GM18909 (cell line): Measurements from ENCODE around the gene LRFN5.
A peak's percentile ranks its signal among the peaks of the same experiment; 100 is the strongest.
"Not testable (repeated sequence)": the region's sequence is repeated elsewhere in the genome, so short reads cannot be mapped to it uniquely, and the experiment has no call there.

ENCODE experiments used
- ATAC-seq: cut with Tn5 transposase; IDR thresholded peaks from one replicate; pipeline ENCODE4 v1.9.1; 2021; ENCODE audit warnings: mild to moderate bottlenecking; ENCODE audit not compliant: unreplicated experiment, poor library complexity

The LRFN5 gene

GRCh38 chr14:41606532-41607303 is at the start of gene LRFN5:
LRFN5 (plus strand) TSS chr14:41606876.
- peak; percentile 60 for ATAC-seq

- no peak for ATAC-seq
These were observed 48.2 kb upstream of the LRFN5 start for GRCh38 chr14:41558490-41558889.

- not testable (repeated sequence) for ATAC-seq
These were observed 39.8 kb upstream of the LRFN5 start for GRCh38 chr14:41566864-41567263.

DNA sequence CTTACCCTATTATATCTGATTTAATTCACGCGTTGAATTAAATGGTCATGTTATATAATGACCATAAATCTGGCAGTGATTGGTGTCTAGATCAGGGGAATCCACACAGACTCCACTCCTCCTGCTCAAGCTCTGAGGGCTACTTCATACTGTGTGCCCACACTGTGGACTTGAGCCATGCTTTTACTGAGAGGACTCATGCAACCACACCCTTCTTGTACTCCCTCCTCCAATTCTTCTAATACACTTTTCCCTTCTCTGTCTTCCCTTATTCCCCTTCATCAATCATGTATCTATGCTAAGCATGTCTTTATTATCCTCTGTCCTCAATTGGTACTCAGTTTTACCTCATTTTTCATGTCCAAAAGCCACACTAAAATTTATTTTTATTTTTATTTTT is 37.7 kb upstream of the LRFN5 start:
- ATAC-seq, result no peak

GRCh38 chr14:41570415-41571155 is 36.1 kb upstream of the LRFN5 start:
- no peak for ATAC-seq

GRCh38 chr14:41586237-41586636 is 20.4 kb upstream of the LRFN5 start:
- ATAC-seq, result no peak

DNA sequence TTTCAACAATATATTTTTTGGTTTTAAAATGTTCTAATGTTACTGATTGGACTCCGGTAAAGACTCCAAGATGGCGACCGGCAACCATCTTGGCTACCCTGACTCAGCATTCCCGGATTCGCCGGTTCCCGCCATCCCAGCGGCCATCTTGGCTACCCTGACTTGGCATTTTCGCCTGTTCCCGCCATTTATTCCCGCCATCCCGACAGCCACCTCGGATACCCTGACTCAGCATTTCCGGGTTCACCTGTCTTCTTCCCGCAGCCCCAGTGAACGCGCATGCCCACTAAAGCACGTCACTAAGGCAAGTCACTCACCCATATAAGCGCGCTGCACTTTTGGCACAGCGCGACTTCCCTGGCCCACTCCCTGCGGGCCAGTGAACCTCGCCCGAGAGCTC is 9.0 kb upstream of the LRFN5 start:
- no peak for ATAC-seq

DNA sequence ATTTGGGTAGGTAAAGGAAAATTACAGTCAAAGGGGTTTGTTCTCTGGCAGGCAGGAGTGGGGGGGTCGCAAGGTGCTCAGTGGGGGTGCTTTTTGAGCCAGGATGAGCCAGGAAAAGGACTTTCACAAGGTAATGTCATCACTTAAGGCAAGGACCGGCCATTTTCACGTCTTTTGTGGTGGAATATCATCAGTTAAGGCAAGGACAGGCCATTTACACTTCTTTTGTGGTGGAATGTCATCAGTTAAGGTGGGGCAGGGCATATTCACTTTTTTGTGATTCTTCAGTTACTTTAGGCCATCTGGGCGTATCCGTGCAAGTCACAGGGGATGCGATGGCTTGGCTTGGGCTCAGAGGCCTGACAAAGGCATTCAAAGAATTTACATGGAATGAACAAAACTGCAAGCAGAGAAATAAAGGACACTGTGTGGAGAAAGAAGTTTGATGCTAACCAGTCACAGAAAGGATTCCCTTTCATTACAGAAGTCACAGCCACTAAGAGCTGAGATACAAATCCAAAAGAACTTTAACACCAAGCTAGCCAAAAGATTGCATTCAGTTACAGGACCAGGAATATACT is 6.8 kb upstream of the LRFN5 start:
- not testable (repeated sequence) for ATAC-seq

- no peak for ATAC-seq
These were observed 1.8 kb upstream of the LRFN5 start for GRCh38 chr14:41604721-41605531.

- no peak for ATAC-seq
These were observed 960 bp upstream of the LRFN5 start for GRCh38 chr14:41605550-41606281.

DNA sequence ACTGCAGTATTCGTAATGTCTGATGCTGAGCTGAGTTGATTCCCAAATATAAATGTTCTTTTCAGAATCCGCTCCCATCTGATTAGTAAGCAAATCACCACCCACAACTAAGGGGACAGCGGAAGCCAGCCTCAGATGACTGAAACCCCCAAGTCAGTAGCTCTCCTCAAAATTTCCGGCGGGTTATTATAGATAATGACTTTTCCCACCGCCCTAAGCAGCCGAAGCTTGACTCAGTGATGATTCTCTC is 469 bp upstream of the LRFN5 start:
- no peak for ATAC-seq

- ATAC-seq, result peak; percentile 11
These were observed 664 bp downstream of the LRFN5 start for GRCh38 chr14:41607304-41607775.

DNA sequence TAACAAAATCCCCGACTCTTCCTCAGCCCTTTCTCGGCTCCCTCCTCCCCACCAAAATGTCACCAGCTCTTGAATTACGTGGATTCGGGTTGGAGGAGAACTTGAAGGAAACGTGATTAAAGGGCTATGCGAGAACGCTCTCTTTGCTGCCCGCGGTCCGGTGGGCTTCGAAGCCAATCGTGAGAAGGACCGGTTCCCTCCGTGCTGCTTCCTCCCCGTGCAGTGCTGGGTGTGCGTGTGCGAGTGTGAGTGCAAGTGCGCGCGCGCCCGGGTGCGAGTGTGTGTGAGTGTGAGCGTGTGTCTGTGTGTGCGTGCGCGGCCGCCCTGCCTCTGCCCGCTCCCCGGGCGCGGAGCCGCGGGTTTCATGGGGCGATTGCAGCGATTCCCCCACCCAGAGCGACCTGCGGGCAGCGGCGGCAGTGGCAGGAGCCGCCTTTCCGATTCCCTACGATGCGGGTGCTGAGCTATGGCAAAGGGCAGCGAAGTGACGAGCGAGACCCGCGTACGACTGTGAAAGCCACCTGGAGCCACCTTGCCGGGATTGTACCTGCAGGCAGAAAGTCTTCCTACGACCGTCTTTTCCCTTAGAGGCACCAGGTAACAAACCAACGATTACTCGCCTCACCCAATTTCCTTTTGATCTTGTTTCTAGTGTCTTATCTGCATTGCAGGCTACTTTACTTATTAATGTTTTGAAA is 1.4 kb downstream of the LRFN5 start:
- no peak for ATAC-seq

- no peak for ATAC-seq
These were observed 2.2 kb downstream of the LRFN5 start for GRCh38 chr14:41608681-41609390.

GRCh38 chr14:41609704-41610183 is 3.1 kb downstream of the LRFN5 start:
- ATAC-seq, result no peak

DNA sequence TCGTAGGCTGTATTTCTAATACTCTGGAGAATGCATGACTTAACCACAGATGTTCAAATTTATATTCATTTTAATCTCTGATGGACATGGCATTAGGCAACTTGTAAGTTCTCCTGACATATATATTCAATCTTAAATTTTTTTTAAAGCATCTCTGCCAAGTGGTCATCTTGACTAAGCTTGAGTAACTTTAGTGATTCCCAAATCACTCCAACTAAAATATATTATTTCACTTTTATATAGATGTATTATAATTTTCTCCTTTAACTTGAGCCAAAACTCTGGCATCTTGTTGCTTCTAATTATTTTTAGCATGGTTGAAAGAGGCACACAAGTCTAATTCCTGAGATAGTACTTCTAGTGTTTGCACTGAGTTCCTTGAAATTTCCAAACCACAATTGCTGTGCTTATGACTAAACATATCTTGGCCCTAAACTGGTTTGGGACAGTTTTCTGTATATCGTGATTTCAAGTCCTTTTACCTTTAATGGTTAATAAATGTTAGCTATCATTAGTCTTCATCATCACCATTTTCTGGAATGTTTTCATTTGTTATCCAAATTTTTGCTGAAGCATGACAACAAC is 8.4 kb downstream of the LRFN5 start:
- no peak for ATAC-seq

DNA sequence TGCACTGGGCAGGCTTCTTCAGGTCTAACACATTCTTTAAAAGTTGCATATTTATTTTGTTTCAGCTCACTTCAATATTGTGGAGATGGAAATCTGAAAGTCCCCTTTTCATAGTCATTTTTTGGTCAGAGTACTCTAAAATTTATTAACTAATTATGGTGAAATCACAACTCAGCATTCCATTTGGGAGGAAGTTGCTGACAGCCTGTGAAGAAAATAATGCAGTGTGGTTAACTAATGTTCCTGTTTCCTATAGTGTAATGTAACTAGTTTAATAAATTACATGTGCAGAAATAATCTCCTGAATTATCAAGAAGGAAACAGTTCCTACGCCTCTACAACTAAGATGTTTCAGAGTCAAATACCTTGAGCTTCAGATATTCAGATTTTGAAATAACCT is 17.1 kb downstream of the LRFN5 start:
- no peak for ATAC-seq

DNA sequence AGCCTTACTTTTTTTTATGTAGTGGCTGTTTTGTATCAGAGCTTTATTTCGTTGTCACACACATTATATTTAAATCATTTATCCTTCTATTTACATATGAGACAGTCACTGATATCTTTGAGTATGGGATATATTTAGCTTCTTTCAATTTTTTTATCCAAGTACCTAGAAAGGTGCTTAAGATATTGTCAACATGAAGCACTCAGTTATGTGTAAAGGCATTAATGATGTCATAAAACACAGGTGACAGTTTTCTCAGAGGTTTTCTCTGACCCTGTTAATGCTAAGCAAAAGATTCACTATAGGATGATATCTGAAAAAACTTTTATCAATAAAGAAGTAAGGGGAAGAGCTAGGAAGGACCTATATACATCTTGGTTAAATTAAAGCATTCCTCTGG is 23.2 kb downstream of the LRFN5 start:
- no peak for ATAC-seq
